ENCODE data around the gene FGF18. TPM values are rescaled to one million over a fixed set of nuclear protein-coding genes. Genes with fewer than 3 reads are reported as not detected.

The FGF18 gene
- total RNA-seq, 4 donors from 2014 or later, result 0.14 to 0.32 TPM; not detected in 2

- no peaks in the 10 kb centered on the region for H3K27me3 ChIP-seq
- in situ Hi-C loops (cut with MboI; ENCODE audit: low pct_ligation_motif_present in 1 of 4, low pct_unique_long_range_greater_than_20kb in 1 of 4, low sequenced_read_pairs in 3 of 4), result loop anchor here in 1 of 4 donors (25.0 kb wide), 1 partner anchor 458 kb away; no protein-coding TSS in a partner anchor
- no peaks in the 10 kb centered on the region for H3K4me1 ChIP-seq
- no peak overlapping the region for H3K27ac ChIP-seq
- 83 to 89% methylated on average over 1 to 4 of the region's 4 CpGs for WGBS, 2 donors (ENCODE audit: low coverage in 1 of 2)
- H3K9me3 ChIP-seq, result no peaks in the 10 kb centered on the region
- TF ChIP-seq POLR2A (IDR thresholded peaks at IDR 0.05) (no peak), POLR2AphosphoS5 (IDR thresholded peaks at IDR 0.05) (no peak), EP300 (IDR thresholded peaks at IDR 0.05; ENCODE audit: low read depth) (no peak)
- TF ChIP-seq, protein P1, sequence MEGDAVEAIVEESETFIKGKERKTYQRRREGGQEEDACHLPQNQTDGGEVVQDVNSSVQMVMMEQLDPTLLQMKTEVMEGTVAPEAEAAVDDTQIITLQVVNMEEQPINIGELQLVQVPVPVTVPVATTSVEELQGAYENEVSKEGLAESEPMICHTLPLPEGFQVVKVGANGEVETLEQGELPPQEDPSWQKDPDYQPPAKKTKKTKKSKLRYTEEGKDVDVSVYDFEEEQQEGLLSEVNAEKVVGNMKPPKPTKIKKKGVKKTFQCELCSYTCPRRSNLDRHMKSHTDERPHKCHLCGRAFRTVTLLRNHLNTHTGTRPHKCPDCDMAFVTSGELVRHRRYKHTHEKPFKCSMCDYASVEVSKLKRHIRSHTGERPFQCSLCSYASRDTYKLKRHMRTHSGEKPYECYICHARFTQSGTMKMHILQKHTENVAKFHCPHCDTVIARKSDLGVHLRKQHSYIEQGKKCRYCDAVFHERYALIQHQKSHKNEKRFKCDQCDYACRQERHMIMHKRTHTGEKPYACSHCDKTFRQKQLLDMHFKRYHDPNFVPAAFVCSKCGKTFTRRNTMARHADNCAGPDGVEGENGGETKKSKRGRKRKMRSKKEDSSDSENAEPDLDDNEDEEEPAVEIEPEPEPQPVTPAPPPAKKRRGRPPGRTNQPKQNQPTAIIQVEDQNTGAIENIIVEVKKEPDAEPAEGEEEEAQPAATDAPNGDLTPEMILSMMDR (IDR thresholded peaks at IDR 0.05), result no peak
- DNase-seq, result no peak
- intact Hi-C loops (cut with DNase I; ENCODE audit: low total_unique reads), result no loop called here
- no peaks in the 10 kb centered on the region for H3K36me3 ChIP-seq
- no peak overlapping the region for H3K4me3 ChIP-seq
Observed at GRCh38 chr5:171429543-171429910, 10.1 kb downstream of the FGF18 start.

DNA sequence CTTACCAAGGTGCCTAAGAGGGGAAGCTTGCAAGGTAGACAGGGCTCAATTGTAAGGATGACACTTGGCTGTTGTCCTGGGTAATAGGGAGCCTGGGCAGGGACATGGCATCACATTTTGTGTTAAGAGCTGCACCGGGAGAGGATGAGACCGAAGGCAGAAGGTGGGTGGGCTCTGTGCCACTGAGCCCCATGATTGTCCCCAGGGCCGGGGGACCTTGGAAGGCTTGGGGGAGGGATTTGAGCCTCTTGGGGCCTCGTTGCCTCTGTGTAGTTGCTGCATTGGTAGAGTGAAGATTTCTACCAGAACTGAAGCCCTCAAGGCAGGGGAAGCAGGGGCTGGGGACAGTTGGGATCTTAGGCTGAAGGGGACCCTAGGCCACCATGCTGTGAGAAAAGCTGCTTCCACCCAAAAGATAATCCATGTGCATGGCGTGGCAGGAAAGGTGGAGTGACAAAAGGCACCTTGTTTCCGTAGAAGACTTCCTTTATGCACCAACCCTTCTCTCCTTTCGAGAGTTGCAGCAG lies 11.9 kb downstream of the FGF18 start:
- no peak for TF ChIP-seq POLR2A (IDR thresholded peaks at IDR 0.05)
- TF ChIP-seq EP300 (IDR thresholded peaks at IDR 0.05; ENCODE audit: low read depth), result no peak
- TF ChIP-seq, protein P1 (IDR thresholded peaks at IDR 0.05), result no peak
- no peak for TF ChIP-seq POLR2AphosphoS5 (IDR thresholded peaks at IDR 0.05)

GRCh38 chr5:171432076-171432475 lies 12.6 kb downstream of the FGF18 start:
- in situ Hi-C loops (cut with MboI; ENCODE audit: low pct_ligation_motif_present in 1 of 4, low pct_unique_long_range_greater_than_20kb in 1 of 4, low sequenced_read_pairs in 3 of 4), result loop anchor here in 1 of 4 donors (25.0 kb wide), 1 partner anchor 455 kb away; no protein-coding TSS in a partner anchor

More for the DNA sequence above, 11.9 kb downstream of the FGF18 start:
- intact Hi-C loops (cut with DNase I; ENCODE audit: low total_unique reads), result no loop called here
- Histone ChIP-seq H3K4me1 (no peaks in the 10 kb centered on the region), H3K36me3 (no peaks in the 10 kb centered on the region), H3K27me3 (no peaks in the 10 kb centered on the region), H3K4me3 (no peak overlapping the region), H3K9me3 (no peaks in the 10 kb centered on the region), H3K27ac (no peak overlapping the region)
- in situ Hi-C loops (cut with MboI; ENCODE audit: low pct_ligation_motif_present in 1 of 4, low pct_unique_long_range_greater_than_20kb in 1 of 4, low sequenced_read_pairs in 3 of 4), result loop anchor here in 1 of 4 donors (25.0 kb wide), 1 partner anchor 456 kb away; no protein-coding TSS in a partner anchor
- WGBS, 2 donors (ENCODE audit: low coverage in 1 of 2), result 90 to 93% methylated on average over 3 to 6 of the region's 7 CpGs
- DNase-seq, result no peak

DNA sequence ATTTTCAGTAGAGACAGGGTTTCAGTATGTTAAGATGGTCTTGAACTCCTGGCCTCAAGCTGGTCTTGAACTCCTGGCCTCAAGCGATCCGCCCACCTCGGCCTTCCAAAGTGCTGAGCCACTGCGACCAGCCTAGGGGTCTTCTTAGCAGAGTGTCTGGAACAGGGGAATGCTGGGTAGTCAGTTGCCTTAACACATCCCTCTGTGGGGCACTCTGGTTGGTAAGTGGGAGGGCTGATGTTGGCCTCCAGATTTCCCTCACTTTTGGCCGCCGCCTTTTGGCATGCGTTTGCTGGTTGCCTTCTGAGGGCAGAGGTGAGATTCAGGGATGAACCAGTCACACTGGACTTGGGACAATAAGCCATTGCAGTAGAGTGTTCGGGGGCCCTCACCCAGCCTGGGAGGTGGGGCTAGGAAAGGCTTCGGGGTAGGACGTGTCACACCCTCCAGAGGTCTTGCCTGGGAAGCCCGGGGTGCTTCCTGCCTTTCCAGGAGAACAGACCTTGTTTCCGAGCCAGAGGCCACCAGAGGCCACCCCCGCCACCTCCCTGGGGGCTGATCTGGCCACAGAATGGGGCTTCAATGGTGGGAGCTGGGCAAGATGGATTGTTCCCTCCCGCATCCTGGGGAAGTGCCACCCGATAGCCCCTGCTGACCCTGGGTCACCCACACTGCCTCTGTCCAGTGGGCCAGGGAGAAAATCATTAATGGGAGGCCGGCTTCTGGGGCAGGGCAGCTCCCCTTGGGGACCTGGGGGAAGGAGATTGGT lies 13.3 kb downstream of the FGF18 start:
- no peak overlapping the region for H3K4me3 ChIP-seq
- WGBS, 2 donors (ENCODE audit: low coverage in 1 of 2), result 60 to 89% methylated on average over 1 to 16 of the region's 16 CpGs
- H3K9me3 ChIP-seq, result no peaks in the 10 kb centered on the region
- H3K4me1 ChIP-seq, result no peaks in the 10 kb centered on the region
- intact Hi-C loops (cut with DNase I; ENCODE audit: low total_unique reads) (no loop called here), in situ Hi-C loops (cut with MboI; ENCODE audit: low pct_ligation_motif_present in 1 of 4, low pct_unique_long_range_greater_than_20kb in 1 of 4, low sequenced_read_pairs in 3 of 4) (loop anchor here in 1 of 4 donors (25.0 kb wide), 1 partner anchor 455 kb away; no protein-coding TSS in a partner anchor)
- H3K36me3 ChIP-seq, result no peaks in the 10 kb centered on the region
- TF ChIP-seq POLR2A (IDR thresholded peaks at IDR 0.05), result no peak
- TF ChIP-seq POLR2AphosphoS5 (IDR thresholded peaks at IDR 0.05), result no peak
- TF ChIP-seq, protein P1 (IDR thresholded peaks at IDR 0.05), result no peak
- no peak overlapping the region for H3K27ac ChIP-seq
- H3K27me3 ChIP-seq, result no peaks in the 10 kb centered on the region
- no peak for DNase-seq

More at GRCh38 chr5:171432076-171432475, 12.6 kb downstream of the FGF18 start:
- Histone ChIP-seq H3K9me3 (no peaks in the 10 kb centered on the region), H3K27me3 (no peaks in the 10 kb centered on the region), H3K27ac (no peak overlapping the region), H3K4me1 (no peaks in the 10 kb centered on the region), H3K4me3 (no peak overlapping the region), H3K36me3 (no peaks in the 10 kb centered on the region)
- intact Hi-C loops (cut with DNase I; ENCODE audit: low total_unique reads), result no loop called here
- no peak for TF ChIP-seq POLR2AphosphoS5 (IDR thresholded peaks at IDR 0.05)
- TF ChIP-seq EP300 (IDR thresholded peaks at IDR 0.05; ENCODE audit: low read depth), result no peak
- no peak for TF ChIP-seq POLR2A (IDR thresholded peaks at IDR 0.05)
- TF ChIP-seq, protein P1 (IDR thresholded peaks at IDR 0.05), result no peak
- no peak for DNase-seq
- WGBS, 2 donors (ENCODE audit: low coverage in 1 of 2), result 86 to 90% methylated on average over 8 of the region's 8 CpGs
